ENCODE results near the gene CLEC4G. TPM values are rescaled to one million over a fixed set of nuclear protein-coding genes. Genes with fewer than 3 reads are reported as not detected.
A peak's percentile ranks its signal among the peaks of the same experiment; 100 is the strongest.

The CLEC4G gene
- total and polyA plus RNA-seq, 2 of the 13 experiments (the other 11 are each of a cell fraction or from before 2014, with no cell fraction given), result not detected

DNA sequence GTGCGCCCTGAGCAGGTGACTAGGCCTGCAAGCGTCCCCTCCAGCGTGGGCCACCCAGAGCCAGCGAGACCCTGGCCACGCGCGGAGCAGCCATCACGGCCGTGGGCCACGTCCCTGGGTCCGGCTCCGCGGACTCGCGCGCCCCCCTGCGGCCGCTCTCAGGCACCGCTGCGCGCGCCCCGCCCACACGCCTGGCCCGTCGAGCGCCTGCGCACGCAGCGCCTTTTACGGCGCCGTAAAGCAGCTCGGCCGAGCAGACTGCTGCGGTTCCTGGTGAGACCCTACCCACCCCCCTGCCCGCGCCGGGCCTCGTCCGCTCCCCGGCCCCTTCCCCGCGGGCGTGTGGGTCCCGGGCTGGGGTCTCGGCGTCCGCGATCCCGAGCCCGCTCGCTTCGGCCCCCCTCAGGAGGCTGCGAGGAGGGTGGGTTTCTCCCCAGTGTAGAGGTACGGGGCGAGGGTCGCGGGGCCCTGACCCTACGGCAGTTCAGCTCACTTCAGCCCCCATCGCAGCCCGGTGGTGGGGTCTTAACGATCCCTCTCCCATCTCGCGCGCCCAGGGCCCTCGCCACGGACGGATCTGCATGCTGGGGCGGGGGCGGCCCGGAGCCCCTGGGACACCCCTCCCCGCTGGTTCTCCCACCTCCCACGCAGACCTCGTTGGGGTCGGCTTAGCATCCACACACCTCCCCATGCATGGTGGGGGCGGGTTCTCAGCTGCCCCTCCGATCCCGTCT, 51.1 kb downstream of the CLEC4G start, which contains the start of gene TRAPPC5 (continued):
- TF ChIP-seq ZSCAN25 (CRISPR knock-in tag; IDR thresholded peaks at IDR 0.05) (peak; percentile 54; the same call in 1 of the 2 replicates), MBNL3 (CRISPR knock-in tag; conservative IDR thresholded peaks at IDR 0.05) (no peak), ZNF749 (CRISPR knock-in tag; IDR thresholded peaks at IDR 0.05; ENCODE audit: borderline replicate concordance) (0 out of 2 replicates have a peak, but pooled peaks have one; percentile 35), KDM5B (CRISPR knock-in tag; IDR thresholded peaks at IDR 0.05; ENCODE audit: borderline replicate concordance) (peak; percentile 71; the same call in 1 of the 2 replicates), KDM3A (CRISPR knock-in tag; IDR thresholded peaks at IDR 0.05; ENCODE audit: low read depth) (0 out of 2 replicates have a peak, but pooled peaks have one; percentile 45), GATAD1 (CRISPR knock-in tag; IDR thresholded peaks at IDR 0.05) (peak; percentile 89), BRCA1 (CRISPR knock-in tag; IDR thresholded peaks at IDR 0.05) (0 out of 2 replicates have a peak, but pooled peaks have one; percentile 28), ZNF234 (CRISPR knock-in tag; conservative IDR thresholded peaks at IDR 0.05) (0 out of 2 replicates have a peak, but pooled peaks have one; percentile 68), ZNF230 (CRISPR knock-in tag; IDR thresholded peaks at IDR 0.05) (peak; percentile 5; the same call in 1 of the 2 replicates), ZFYVE20 (CRISPR knock-in tag; IDR thresholded peaks at IDR 0.05; ENCODE audit: borderline replicate concordance, low read depth) (0 out of 2 replicates have a peak, but pooled peaks have one; percentile 39), ZNF574 (CRISPR knock-in tag; IDR thresholded peaks at IDR 0.05) (peak; percentile 72), E2F5 (CRISPR knock-in tag; conservative IDR thresholded peaks at IDR 0.05) (peak; percentile 68; the same call in 1 of the 2 replicates), ZNF343 (CRISPR knock-in tag; IDR thresholded peaks at IDR 0.05) (peak; percentile 75; the same call in 1 of the 2 replicates), TERF1 (CRISPR knock-in tag; IDR thresholded peaks at IDR 0.05) (no peak), MXD4 (CRISPR knock-in tag; IDR thresholded peaks at IDR 0.05) (no peak; the same call in 1 of the 2 replicates), ZNF451 (CRISPR knock-in tag; IDR thresholded peaks at IDR 0.05) (peak; percentile 35; the same call in 1 of the 2 replicates)
- TF ChIP-seq, protein P1, sequence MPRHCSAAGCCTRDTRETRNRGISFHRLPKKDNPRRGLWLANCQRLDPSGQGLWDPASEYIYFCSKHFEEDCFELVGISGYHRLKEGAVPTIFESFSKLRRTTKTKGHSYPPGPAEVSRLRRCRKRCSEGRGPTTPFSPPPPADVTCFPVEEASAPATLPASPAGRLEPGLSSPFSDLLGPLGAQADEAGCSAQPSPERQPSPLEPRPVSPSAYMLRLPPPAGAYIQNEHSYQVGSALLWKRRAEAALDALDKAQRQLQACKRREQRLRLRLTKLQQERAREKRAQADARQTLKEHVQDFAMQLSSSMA (CRISPR knock-in tag; IDR thresholded peaks at IDR 0.05), result 0 out of 2 replicates have a peak, but pooled peaks have one; percentile 15
- TF ChIP-seq, protein P2, sequence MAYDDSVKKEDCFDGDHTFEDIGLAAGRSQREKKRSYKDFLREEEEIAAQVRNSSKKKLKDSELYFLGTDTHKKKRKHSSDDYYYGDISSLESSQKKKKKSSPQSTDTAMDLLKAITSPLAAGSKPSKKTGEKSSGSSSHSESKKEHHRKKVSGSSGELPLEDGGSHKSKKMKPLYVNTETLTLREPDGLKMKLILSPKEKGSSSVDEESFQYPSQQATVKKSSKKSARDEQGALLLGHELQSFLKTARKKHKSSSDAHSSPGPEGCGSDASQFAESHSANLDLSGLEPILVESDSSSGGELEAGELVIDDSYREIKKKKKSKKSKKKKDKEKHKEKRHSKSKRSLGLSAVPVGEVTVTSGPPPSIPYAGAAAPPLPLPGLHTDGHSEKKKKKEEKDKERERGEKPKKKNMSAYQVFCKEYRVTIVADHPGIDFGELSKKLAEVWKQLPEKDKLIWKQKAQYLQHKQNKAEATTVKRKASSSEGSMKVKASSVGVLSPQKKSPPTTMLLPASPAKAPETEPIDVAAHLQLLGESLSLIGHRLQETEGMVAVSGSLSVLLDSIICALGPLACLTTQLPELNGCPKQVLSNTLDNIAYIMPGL (CRISPR knock-in tag; IDR thresholded peaks at IDR 0.05; ENCODE audit: borderline replicate concordance in 1 of 2, low read depth in 1 of 2), result peak; percentile 84 to 87; a peak in 3 of 4 replicates
